GM12878 (cell line): ENCODE results near the gene ZSWIM5. TPM values are rescaled to one million over a fixed set of nuclear protein-coding genes. Genes with fewer than 3 reads are reported as not detected.

Source experiments
- ATAC-seq: fragments of 200-7000 bp; cut with Tn5 transposase; 3 replicates; pipeline ENCODE4 v1.9.1; 2020; ENCODE audit warnings: mild to moderate bottlenecking, moderate library complexity
- BruUV-seq: library from RNA; stranded (reverse); fragments of 400-500 nt; replicated peaks from 2 replicates; lab custom pipeline; 2021; lab: Mats Ljungman, UMichigan
- CTCF ChIA-PET: fragments of 300-600 bp; sonication (Branson Sonifier 250); formaldehyde crosslinking; extraction: SDS; loops from one replicate; lab custom pipeline; 2021; ENCODE audit warnings: inconsistent platforms; lab: Yijun Ruan, JAX
- POLR2A ChIA-PET: fragments of 350-600 bp; formaldehyde crosslinking; extraction: SDS; loops from one replicate; lab custom pipeline; 2021; ENCODE audit warnings: inconsistent platforms; lab: Charles Lee
- RAD21 ChIA-PET: fragments of 300-600 bp; sonication (Branson Sonifier 250); formaldehyde crosslinking; loops from one replicate; lab custom pipeline; 2023; ENCODE audit warnings: antibody characterized with exemption; ENCODE audit not compliant: unreplicated experiment; lab: Charles Lee
- SMC1A ChIA-PET: fragments of 300-600 bp; sonication (Branson Sonifier 250); formaldehyde crosslinking; loops from one replicate; lab custom pipeline; 2023; ENCODE audit not compliant: unreplicated experiment, uncharacterized antibody; lab: Charles Lee
- DNase-seq: peaks from one replicate; pipeline ENCODE4 v3.0.0-alpha.2; 2011; ENCODE audit warnings: low read depth, low spot score
- FAIRE-seq: peaks from 3 replicates; lab custom pipeline; 2011; peaks lifted over from hg19 to GRCh38; lab: Jason Lieb, UNC
- H2AFZ ChIP-seq: 2 replicates; pipeline ENCODE4 v1.6.0; 2011; ENCODE audit warnings: low read depth, low read length, control low read depth; ENCODE audit not compliant: control insufficient read depth
- H3K27ac ChIP-seq: 2 replicates; pipeline ENCODE4 v1.5.1; 2011; ENCODE audit warnings: control low read depth; ENCODE audit not compliant: control insufficient read depth, insufficient read depth
- H3K27me3 ChIP-seq, 2 experiments: replicated peaks in 1 of 2; 2 replicates each; pipeline versions ENCODE4 v1.6.0 to v1.6.1; 2011; ENCODE audit warnings: low read length in 1 of 2; ENCODE audit not compliant: control insufficient read depth in 2 of 2, insufficient read depth in 2 of 2
- H3K36me3 ChIP-seq, 2 experiments: 2 replicates each; pipeline ENCODE4 v1.5.1; 2011; ENCODE audit warnings: low read length in 1 of 2; ENCODE audit not compliant: control insufficient read depth in 2 of 2, insufficient read depth in 2 of 2
- H3K4me1 ChIP-seq: 2 replicates; pipeline ENCODE4 v1.6.1; 2011; ENCODE audit warnings: mild to moderate bottlenecking, low read length, moderate library complexity, mixed read lengths; ENCODE audit not compliant: control insufficient read depth, insufficient read depth
- H3K4me2 ChIP-seq: 2 replicates; pipeline ENCODE4 v1.6.0; 2011; ENCODE audit warnings: control low read depth; ENCODE audit not compliant: control insufficient read depth, insufficient read depth
- H3K4me3 ChIP-seq: fragments of 200-600 bp; sonication (generic); 2 replicates; pipeline ENCODE4 v1.5.1; 2016
- H3K79me2 ChIP-seq: 2 replicates; pipeline ENCODE4 v1.6.0; 2011; ENCODE audit warnings: low read length; ENCODE audit not compliant: control insufficient read depth, insufficient read depth
- H3K9ac ChIP-seq: 2 replicates; pipeline ENCODE4 v1.8.0; 2011; ENCODE audit warnings: low read length, control low read depth, mixed read lengths; ENCODE audit not compliant: control insufficient read depth, insufficient read depth
- H3K9me3 ChIP-seq: replicated peaks from 3 replicates; pipeline ENCODE4 v1.5.1; 2011; ENCODE audit warnings: mild to moderate bottlenecking, low read length; ENCODE audit not compliant: control insufficient read depth, insufficient read depth
- H4K20me1 ChIP-seq: 2 replicates; pipeline ENCODE4 v1.6.0; 2011; ENCODE audit not compliant: control insufficient read depth, insufficient read depth
- E2F4 ChIP-seq: IDR thresholded peaks from 2 replicates; pipeline ENCODE4 v1.6.1; 2012; ENCODE audit warnings: low read depth, low read length, improper control_type of control experiment
- EED ChIP-seq: sonication (generic); IDR thresholded peaks from 2 replicates; pipeline ENCODE4 v1.6.1; 2016; ENCODE audit warnings: antibody characterized with exemption, low read depth
- ETV6 ChIP-seq, 2 experiments: fragments of 450-650 bp in 1 of 2; IDR thresholded peaks in 1 of 2; conservative IDR thresholded peaks in 1 of 2; 2 replicates each; pipeline ENCODE4 v1.6.1; 2014; ENCODE audit warnings: antibody characterized with exemption in 1 of 2, borderline replicate concordance in 1 of 2, low read depth in 1 of 2, mild to moderate bottlenecking in 1 of 2, moderate library complexity in 1 of 2
- FOXK2 ChIP-seq: fragments of 450-650 bp; IDR thresholded peaks from 2 replicates; pipeline ENCODE4 v1.6.1; 2017; ENCODE audit warnings: mild to moderate bottlenecking, moderate library complexity
- GATAD2B ChIP-seq: fragments of 450-650 bp; conservative IDR thresholded peaks from 2 replicates; pipeline ENCODE4 v1.6.1; 2017; ENCODE audit warnings: low read depth, mild to moderate bottlenecking, moderate library complexity
- POLR2AphosphoS2 ChIP-seq: IDR thresholded peaks from 2 replicates; pipeline ENCODE4 v1.6.1; 2011; ENCODE audit warnings: low read depth, mild to moderate bottlenecking, low read length, improper control_type of control experiment, moderate library complexity
- SIX5 ChIP-seq: IDR thresholded peaks from 2 replicates; pipeline ENCODE4 v1.6.1; 2011; ENCODE audit warnings: mild to moderate bottlenecking, low read depth, low read length, moderate library complexity; ENCODE audit not compliant: severe bottlenecking
- SMC3 ChIP-seq: IDR thresholded peaks from 2 replicates; pipeline ENCODE4 v1.6.1; 2011; ENCODE audit warnings: low read length, improper control_type of control experiment, borderline replicate concordance
- SREBF1 ChIP-seq: IDR thresholded peaks from 2 replicates; pipeline ENCODE4 v1.6.1; 2012; ENCODE audit warnings: mild to moderate bottlenecking, low read length
- SUPT20H ChIP-seq: IDR thresholded peaks from 2 replicates; pipeline ENCODE4 v1.6.1; 2011; ENCODE audit warnings: low read depth, mild to moderate bottlenecking, low read length, moderate library complexity, borderline replicate concordance; ENCODE audit not compliant: control insufficient read depth
- TCF12 ChIP-seq: IDR thresholded peaks from 2 replicates; pipeline ENCODE4 v1.6.1; 2011; ENCODE audit warnings: low read depth, mild to moderate bottlenecking, low read length
- ZZZ3 ChIP-seq: IDR thresholded peaks from 2 replicates; pipeline ENCODE4 v1.6.1; 2011; ENCODE audit warnings: low read depth; ENCODE audit not compliant: control insufficient read depth, insufficient read length
- WGBS: methylation state at CpG from one replicate; pipeline ENCODE4 v1.1.6; 2016; ENCODE audit warnings: low lambda C conversion rate; ENCODE audit not compliant: insufficient replicate concordance, insufficient coverage; ENCODE audit errors: missing lambda C conversion rate; 5-methylcytosine and 5-hydroxymethylcytosine counted together
- in situ Hi-C: fragments of 300-500 bp; cut with MboI; formaldehyde crosslinking; loops from 9 replicates; pipeline ENCODE4 v1.14.3; 2018; ENCODE audit warnings: mixed read lengths
- intact Hi-C: fragments of 100-400 bp; cut with micrococcal nuclease; formaldehyde crosslinking; loops from one replicate; pipeline ENCODE4 v1.14.2; 2022; ENCODE audit not compliant: unreplicated experiment
- polyA plus RNA-seq, 11 experiments: library from polyadenylated mRNA; depleted of rRNA in 4 of 11; unstranded in 6 of 11; stranded (reverse) in 5 of 11; fragments of >200 nt; fragmentation: Nextera tagmentation in 4 of 11; fragmentation: Illumina TruSeq in 1 of 11; extraction: Ambion mirVana in 4 of 11; extraction: Trizol in 1 of 11; gene quantifications; 1 replicate in 1 of 11; 2 replicates in 10 of 11; pipeline versions ENCODE4 v1.2.1 to v1.2.3, GENCODE V29; 2011 to 2016; ENCODE audit warnings: inconsistent platforms in 2 of 11, missing spikeins in 2 of 11, low read depth in 1 of 11
- total RNA-seq, 4 experiments: library from RNA; depleted of rRNA in 3 of 4; stranded (reverse); fragments of >200 nt in 3 of 4; fragmentation: Illumina TruSeq in 1 of 4; extraction: Trizol in 1 of 4; gene quantifications; 2 replicates each; pipeline versions ENCODE4 v1.2.1 to v1.2.3, GENCODE V29; 2013 to 2021

Gene ZSWIM5
- total and polyA plus RNA-seq, 10 of the 15 experiments (the other 5 are each of a cell fraction or from before 2014, with no cell fraction given), result 0.07 to 0.97 (median 0.34) TPM; not detected in 1

- Histone ChIP-seq H3K79me2 (no peaks in the 10 kb centered on the region), H4K20me1 (no peaks in the 10 kb centered on the region), H3K27ac (no peak overlapping the region), H3K36me3 (no peaks in the 10 kb centered on the region), H3K9me3 (no peaks in the 10 kb centered on the region), H3K27me3 (no peaks in the 10 kb centered on the region), H3K4me3 (no peak overlapping the region), H2AFZ (no peak overlapping the region), H3K4me2 (no peak overlapping the region), H3K4me1 (no peaks in the 10 kb centered on the region), H3K9ac (no peak overlapping the region)
- ChIA-PET SMC1A (no interaction called here), POLR2A (no interaction called here), RAD21 (no interaction called here), CTCF (interaction anchor here (1.0 kb wide), 1 partner anchor 38 kb away, joined by 3 read pairs; no protein-coding TSS in a partner anchor)
- WGBS, result 71% methylated on average over 7 of the region's 7 CpGs
- intact Hi-C loops (no loop called here), in situ Hi-C loops (no loop called here)
- FAIRE-seq, result no peak
- no TSS peak for BruUV-seq
- ATAC-seq, result no peak
- TF ChIP-seq SMC3 (no peak), POLR2AphosphoS2 (no peak), EED (no peak), TCF12 (no peak), SUPT20H (no peak), ETV6 (conservative IDR thresholded peaks at IDR 0.05 in 1 of 2, IDR thresholded peaks at IDR 0.05 in 1 of 2; ENCODE audit: borderline replicate concordance in 1 of 2, low read depth in 1 of 2) (no peak), ZZZ3 (no peak), SIX5 (no peak), GATAD2B (no peak), E2F4 (no peak), SREBF1 (no peak), FOXK2 (no peak)
- no peak for DNase-seq
Observed at GRCh38 chr1:45172005-45172404, 34.4 kb downstream of the ZSWIM5 start.
